ENCODE data around the gene CABP1.

GRCh38 chr12:120628919-120629318 lies 11.5 kb upstream of the CABP1 start:
- no peak for TF ChIP-seq EZH2 (IDR thresholded peaks at IDR 0.05; ENCODE audit: borderline replicate concordance, low read depth, low read length, poor library complexity, severe bottlenecking)
- peak; percentile 16; the same call in 1 of the 2 replicates for TF ChIP-seq CTCF (conservative IDR thresholded peaks at IDR 0.05; ENCODE audit: low read depth, low read length)

Measured in A673 (cell line).